Duodenal mucosa (tissue), 2 donors: Measurements from ENCODE around the gene MOV10L1.

ENCODE experiments used
- H3K27ac ChIP-seq: one replicate; pipeline ENCODE4 v1.7.0; 2013; ENCODE audit warnings: low read depth, low read length
- H3K27me3 ChIP-seq, 2 donors: one replicate each; pipeline ENCODE4 v1.7.0; 2013; ENCODE audit warnings: low read length in 2 of 2, control low read depth in 1 of 2; ENCODE audit not compliant: insufficient read depth in 2 of 2, control insufficient read depth in 1 of 2
- H3K36me3 ChIP-seq, 2 donors: one replicate each; pipeline ENCODE4 v1.7.0; 2013; ENCODE audit warnings: low read length in 2 of 2, control low read depth in 1 of 2; ENCODE audit not compliant: insufficient read depth in 2 of 2, control insufficient read depth in 1 of 2
- H3K4me1 ChIP-seq, 2 donors: one replicate each; pipeline ENCODE4 v1.7.0; 2013; ENCODE audit warnings: low read length in 2 of 2, control low read depth in 1 of 2; ENCODE audit not compliant: insufficient read depth in 2 of 2, control insufficient read depth in 1 of 2
- H3K4me3 ChIP-seq, 2 donors: one replicate each; pipeline ENCODE4 v1.7.0; 2013; ENCODE audit warnings: low read length in 2 of 2, low read depth in 1 of 2
- H3K9ac ChIP-seq, 2 donors: one replicate each; pipeline ENCODE4 v1.7.0; 2013; ENCODE audit warnings: low read length in 2 of 2, low read depth in 1 of 2
- H3K9me3 ChIP-seq, 2 donors: one replicate each; pipeline ENCODE4 v1.7.0; 2013; ENCODE audit warnings: low read length in 2 of 2, control low read depth in 1 of 2; ENCODE audit not compliant: control insufficient read depth in 1 of 2

The MOV10L1 gene

DNA sequence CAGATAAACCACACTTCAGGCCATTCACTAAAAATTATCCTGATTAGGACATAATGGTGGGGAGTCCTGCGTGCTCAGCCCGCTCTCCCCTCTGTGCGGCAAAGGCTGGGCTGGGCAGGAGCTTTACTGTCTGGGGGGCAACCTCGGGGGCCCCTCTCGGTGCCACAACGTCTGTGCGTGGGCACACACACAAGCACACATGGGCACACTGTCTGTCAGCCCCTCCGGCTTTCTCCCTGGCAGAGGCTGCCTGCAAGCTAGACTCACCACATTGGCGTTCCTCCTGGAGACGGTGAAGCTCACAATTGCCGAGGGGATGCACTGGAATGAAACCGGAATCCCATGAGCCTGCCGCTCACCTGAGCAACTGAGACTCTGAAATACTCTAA lies 9.7 kb upstream of the MOV10L1 start:
- no peaks in the 10 kb centered on the region for H3K9me3 ChIP-seq
- H3K27ac ChIP-seq, result no peak overlapping the region
- peaks cover 0 to 6% of the 10 kb centered on the region in 2 donors for H3K27me3 ChIP-seq
- H3K4me3 ChIP-seq, result no peak overlapping the region
- H3K4me1 ChIP-seq, result peaks cover 0 to 5% of the 10 kb centered on the region in 2 donors
- H3K9ac ChIP-seq, result no peak overlapping the region
- no peaks in the 10 kb centered on the region for H3K36me3 ChIP-seq

DNA sequence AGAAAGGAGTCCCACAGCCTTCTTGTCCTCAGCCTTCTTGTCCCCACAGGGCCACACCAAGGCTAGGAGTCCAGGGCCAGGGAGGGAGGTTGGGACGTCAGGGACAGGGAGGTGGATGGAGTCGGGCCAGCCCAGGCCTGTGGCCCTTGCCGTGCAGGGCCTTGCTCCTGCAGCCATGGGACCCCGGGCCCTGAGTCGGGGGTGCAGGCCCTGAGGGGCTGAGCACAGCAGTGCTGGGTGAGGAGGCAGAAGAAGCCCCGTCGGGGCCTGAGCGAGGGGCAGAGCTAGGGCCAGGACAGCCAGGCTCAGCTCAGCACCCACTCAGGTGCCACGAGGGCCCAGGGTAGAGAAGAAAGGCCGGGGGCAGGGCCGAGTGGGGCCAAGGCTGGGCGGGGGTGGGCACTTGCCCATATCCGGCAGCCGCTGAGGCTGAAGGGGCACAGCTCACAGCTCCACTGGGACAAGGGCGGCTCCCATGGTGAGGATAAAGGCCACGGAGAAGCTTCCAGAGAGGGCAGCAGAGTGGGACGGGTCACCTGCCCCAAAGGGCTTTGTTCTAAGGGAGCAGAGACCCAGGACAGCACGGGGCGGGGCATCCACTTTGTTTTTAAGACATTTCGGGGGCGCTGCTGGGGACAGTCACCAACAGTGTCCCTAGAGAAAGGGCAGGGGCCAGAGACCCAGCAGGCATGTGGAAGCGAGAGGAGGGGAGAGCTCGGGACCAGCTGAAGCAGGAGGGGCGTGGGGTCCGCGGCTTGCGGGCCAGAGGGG lies 8.2 kb upstream of the MOV10L1 start:
- Histone ChIP-seq H3K4me3 (no peak overlapping the region), H3K27ac (no peak overlapping the region), H3K27me3 (peaks cover 6% of the 10 kb centered on the region in 2 donors)

DNA sequence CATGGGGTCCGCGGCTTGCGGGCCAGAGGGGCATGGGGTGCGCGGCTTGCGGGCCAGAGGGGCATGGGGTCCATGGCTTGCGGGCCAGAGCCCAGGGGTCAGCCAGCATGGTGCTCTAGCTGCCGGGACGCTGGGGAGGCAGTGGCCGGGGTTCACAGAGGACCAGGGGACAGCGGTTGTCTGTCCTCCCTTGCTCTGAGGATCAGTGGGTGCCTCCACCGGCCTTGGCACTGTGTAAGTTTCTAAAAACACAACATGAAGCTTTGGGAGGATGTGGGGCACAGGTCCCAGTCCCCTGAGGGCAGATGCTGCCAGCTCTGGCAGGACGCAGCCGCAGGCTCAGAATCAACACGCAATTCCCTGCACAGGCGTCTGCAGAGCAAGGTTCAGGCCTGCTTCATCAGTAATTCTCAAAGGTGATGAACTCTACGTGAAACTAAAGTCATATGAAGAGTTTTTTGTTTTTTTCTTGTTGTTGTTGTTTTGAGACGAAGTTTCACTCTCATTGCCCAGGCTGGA lies 7.5 kb upstream of the MOV10L1 start:
- Histone ChIP-seq H3K27me3 (peaks cover 6% of the 10 kb centered on the region in 2 donors), H3K27ac (no peak overlapping the region), H3K9ac (no peak overlapping the region), H3K36me3 (no peaks in the 10 kb centered on the region), H3K9me3 (no peaks in the 10 kb centered on the region), H3K4me3 (no peak overlapping the region), H3K4me1 (peaks cover 0 to 5% of the 10 kb centered on the region in 2 donors)

More for the DNA sequence above, 8.2 kb upstream of the MOV10L1 start:
- no peaks in the 10 kb centered on the region for H3K36me3 ChIP-seq
- H3K9me3 ChIP-seq, result no peaks in the 10 kb centered on the region
- no peak overlapping the region for H3K9ac ChIP-seq
- H3K4me1 ChIP-seq, result peaks cover 0 to 5% of the 10 kb centered on the region in 2 donors

DNA sequence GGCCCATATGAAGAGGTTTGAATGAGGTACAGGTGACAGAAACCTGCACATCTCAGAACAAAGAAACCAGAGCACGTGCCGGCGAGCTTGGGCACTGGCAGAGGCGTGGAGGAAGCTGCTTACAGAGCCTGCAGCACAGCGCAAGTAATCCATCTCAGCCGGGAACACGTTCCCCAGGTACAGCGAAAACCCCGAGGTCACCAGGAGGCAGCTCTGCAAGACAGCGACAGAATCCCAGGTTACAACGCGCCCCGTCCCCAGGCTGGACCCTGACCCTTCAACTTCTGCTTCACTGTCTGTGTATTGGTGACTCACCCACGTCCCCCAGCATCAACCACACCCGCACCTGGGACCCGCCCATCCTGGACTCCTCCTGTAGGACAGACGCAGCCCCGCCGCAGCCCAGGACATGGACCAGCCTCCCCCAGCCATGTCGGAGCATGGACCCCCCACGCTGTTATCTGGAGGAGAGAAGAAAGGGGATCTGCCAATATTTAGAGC lies 6.8 kb upstream of the MOV10L1 start:
- peaks cover 6% of the 10 kb centered on the region in 2 donors for H3K27me3 ChIP-seq

DNA sequence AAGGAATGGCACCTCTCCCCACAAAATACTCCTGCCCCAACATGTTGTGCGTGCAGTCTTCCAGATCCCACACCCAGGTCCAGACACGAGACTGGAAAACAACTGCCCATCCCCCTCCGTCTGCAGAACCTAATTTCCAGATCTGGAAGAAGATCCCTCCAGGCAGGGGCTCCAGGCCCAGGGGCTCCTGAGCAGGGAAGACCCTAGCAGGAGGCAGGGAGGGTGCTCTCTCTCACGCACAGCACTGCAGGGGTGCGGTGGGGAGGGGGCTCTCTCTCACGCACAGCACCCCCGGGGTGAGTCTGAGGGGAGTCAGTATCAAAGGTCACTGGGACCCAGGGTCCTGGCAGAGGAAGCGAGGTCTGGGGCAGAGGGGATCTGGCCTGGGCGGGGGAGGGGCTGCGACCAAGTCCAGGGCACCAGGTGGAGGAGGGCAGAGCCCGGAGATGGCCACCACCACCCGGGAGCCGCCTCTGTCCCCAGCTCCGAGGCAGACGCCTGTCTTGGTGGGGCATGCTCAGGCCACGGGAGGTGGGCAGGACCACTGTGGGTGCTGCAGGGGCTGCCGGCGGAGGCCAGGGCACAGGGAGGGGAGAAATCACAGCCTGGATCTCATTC lies 6.2 kb upstream of the MOV10L1 start:
- H3K9me3 ChIP-seq, result no peaks in the 10 kb centered on the region
- no peak overlapping the region for H3K9ac ChIP-seq
- peaks cover 0 to 5% of the 10 kb centered on the region in 2 donors for H3K4me1 ChIP-seq
- no peak overlapping the region for H3K27ac ChIP-seq
- no peak overlapping the region for H3K4me3 ChIP-seq
- peaks cover 6% of the 10 kb centered on the region in 2 donors for H3K27me3 ChIP-seq
- no peaks in the 10 kb centered on the region for H3K36me3 ChIP-seq

More for the DNA sequence above, 6.8 kb upstream of the MOV10L1 start:
- Histone ChIP-seq H3K27ac (no peak overlapping the region), H3K36me3 (no peaks in the 10 kb centered on the region), H3K4me1 (peaks cover 0 to 5% of the 10 kb centered on the region in 2 donors), H3K9ac (no peak overlapping the region), H3K9me3 (no peaks in the 10 kb centered on the region), H3K4me3 (no peak overlapping the region)

DNA sequence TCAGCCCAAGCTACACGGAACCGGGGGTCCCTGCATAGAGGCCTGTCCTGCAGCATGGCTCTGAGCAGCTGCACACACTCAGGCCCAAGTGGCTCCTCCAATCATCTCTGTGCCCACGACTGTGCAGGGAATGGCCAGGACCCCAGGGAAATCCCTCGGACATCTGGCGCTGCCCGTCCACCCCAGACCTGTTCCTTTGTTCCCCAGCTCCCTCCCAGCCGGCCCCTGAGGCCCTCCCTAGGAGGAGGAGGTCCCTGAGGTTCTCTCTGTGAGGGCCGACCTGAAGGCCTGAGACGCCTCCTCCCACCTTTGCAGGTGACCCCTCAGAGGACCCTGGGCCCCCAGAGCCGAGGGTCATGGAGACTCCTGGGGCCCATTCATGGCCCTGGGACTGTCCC lies 5.7 kb upstream of the MOV10L1 start:
- Histone ChIP-seq H3K9me3 (no peaks in the 10 kb centered on the region), H3K27me3 (peaks cover 6% of the 10 kb centered on the region in 2 donors), H3K9ac (no peak overlapping the region), H3K27ac (no peak overlapping the region), H3K36me3 (no peaks in the 10 kb centered on the region), H3K4me1 (peaks cover 0 to 5% of the 10 kb centered on the region in 2 donors), H3K4me3 (no peak overlapping the region)

DNA sequence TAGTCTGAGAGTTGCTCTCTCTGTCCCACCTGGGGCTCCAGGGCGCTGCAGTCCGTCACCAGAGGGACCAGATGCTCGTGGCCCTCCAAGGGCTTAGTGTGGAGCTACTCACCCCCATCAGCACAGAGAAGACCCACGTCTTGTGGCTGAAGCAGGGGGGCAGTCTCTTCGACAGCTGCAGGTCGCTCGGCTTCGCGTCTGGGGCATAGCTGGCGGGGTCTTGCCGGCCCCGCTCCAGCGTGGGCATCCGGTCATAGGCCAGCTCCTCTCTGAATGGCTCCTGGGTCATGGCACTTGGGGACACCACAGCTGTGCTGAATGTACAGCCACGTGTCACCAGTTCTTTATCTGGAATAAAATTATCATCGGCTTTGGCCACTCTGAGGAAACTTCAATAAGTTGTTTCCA lies 5.2 kb upstream of the MOV10L1 start:
- Histone ChIP-seq H3K27ac (no peak overlapping the region), H3K27me3 (peaks cover 6% of the 10 kb centered on the region in 2 donors), H3K9me3 (no peaks in the 10 kb centered on the region), H3K4me3 (no peak overlapping the region), H3K9ac (no peak overlapping the region), H3K4me1 (peaks cover 0 to 5% of the 10 kb centered on the region in 2 donors), H3K36me3 (no peaks in the 10 kb centered on the region)

DNA sequence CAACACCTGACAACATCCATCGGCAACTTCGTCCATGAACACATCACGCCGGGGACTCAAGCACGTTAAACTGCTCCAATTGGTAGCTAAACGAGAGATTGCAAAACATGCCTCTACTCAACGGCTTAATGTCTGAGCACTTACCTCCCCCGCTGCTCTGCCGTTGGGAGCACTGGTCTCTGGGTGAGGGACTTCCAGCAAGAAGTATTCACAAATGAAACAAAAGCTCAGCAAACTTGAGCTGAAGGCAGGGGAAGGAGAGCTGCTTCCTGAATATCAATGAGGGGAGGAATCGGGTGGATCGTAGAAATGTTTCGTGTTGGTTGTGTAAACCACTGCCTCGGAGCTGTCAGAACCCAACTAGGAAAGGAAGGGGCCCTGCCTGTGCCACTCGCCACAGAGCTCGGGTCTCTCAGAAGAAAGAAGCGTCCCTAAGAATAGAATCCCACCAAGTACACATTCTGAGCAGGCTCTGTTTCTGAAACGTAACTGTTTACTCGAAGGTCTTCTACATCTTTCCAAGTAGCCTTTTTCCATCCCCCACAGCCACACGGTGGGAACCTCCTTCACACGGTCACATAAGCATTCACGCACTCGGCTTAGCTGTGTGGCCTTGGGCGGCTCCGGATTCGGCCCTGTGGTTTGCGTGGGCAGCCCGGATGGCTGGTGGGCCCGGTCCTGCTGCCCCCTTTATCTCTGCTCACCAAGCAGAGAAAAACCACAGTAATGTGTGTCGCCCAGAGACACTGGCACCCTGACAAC lies 4.4 kb upstream of the MOV10L1 start, which contains the start of gene MLC1:
MLC1 (minus strand) TSS at position 216 of the 762 bp plus-strand sequence. CDS start 524 bp downstream, outside the sequence.
- Histone ChIP-seq H3K9ac (no peak within 1 kb of the TSS), H3K9me3 (no peaks in the 10 kb centered on the region), H3K4me3 (peak within 1 kb of the TSS in 1 of 2 donors; percentile 23), H3K36me3 (no peaks in the 10 kb centered on the region), H3K27me3 (peaks cover 6% of the 10 kb centered on the region in 2 donors), H3K4me1 (peaks cover 0 to 5% of the 10 kb centered on the region in 2 donors), H3K27ac (no peak within 1 kb of the TSS)

DNA sequence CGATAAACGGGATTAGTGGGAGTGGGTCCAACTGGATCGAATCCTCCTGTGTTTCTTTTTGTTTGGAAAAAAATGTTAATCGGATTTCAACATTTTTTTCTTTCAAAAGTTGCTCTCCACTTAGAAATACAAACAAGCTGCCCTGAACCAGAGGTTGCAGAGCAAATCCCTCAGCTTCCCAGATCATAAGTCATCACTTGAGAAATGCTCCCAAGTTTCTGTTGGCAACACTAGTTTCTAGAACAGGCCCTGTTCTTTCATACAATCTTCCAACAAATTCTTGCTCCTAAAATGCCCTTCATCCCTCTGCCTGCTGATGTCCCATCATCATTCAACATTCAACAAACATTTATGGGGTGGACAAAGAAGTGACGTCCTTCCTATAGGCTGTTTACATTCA lies 3.3 kb upstream of the MOV10L1 start:
- H3K4me1 ChIP-seq, result peaks cover 0 to 5% of the 10 kb centered on the region in 2 donors
- H3K4me3 ChIP-seq, result no peak overlapping the region
- H3K36me3 ChIP-seq, result no peaks in the 10 kb centered on the region
- no peak overlapping the region for H3K9ac ChIP-seq
- no peaks in the 10 kb centered on the region for H3K9me3 ChIP-seq
- H3K27ac ChIP-seq, result no peak overlapping the region
- H3K27me3 ChIP-seq, result peaks cover 6 to 8% of the 10 kb centered on the region in 2 donors
